Measurements from ENCODE around the gene TAX1BP3. TPM values are rescaled to one million over a fixed set of nuclear protein-coding genes. Genes with fewer than 3 reads are reported as not detected.

The TAX1BP3 gene
- total RNA-seq, 2 donors from 2014 or later: 212 to 227 TPM

DNA sequence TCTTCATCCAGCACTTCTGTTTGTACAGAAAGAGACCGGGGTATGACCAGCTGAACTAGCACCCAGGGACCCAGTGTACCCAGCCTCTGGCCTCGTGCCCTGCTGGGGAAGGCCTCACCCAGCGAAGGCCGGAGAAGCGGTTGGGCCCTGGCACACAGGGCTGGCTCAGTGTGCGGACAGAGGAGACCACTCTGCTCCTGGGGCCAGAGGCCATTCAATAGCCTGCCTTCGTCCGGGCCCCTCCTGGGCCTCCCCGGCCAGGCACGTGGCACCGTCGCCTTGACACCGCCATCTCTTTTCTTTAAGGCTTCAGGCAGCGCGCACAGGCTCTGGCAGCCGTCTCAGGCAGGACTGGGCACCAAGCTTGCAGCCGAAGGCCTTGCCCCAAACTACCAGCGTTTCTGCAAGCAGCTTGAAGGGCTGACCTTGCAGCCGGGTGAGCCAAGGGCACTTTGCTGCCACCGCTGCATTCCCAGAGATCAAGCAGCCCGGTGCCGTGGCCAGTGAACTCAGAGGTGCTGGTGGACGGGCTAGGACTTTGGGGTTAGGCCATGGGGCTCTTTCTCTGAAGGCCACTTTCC lies 8.0 kb downstream of the TAX1BP3 start:
- no peak overlapping the region for H3K4me3 ChIP-seq
- TF ChIP-seq, protein P1, sequence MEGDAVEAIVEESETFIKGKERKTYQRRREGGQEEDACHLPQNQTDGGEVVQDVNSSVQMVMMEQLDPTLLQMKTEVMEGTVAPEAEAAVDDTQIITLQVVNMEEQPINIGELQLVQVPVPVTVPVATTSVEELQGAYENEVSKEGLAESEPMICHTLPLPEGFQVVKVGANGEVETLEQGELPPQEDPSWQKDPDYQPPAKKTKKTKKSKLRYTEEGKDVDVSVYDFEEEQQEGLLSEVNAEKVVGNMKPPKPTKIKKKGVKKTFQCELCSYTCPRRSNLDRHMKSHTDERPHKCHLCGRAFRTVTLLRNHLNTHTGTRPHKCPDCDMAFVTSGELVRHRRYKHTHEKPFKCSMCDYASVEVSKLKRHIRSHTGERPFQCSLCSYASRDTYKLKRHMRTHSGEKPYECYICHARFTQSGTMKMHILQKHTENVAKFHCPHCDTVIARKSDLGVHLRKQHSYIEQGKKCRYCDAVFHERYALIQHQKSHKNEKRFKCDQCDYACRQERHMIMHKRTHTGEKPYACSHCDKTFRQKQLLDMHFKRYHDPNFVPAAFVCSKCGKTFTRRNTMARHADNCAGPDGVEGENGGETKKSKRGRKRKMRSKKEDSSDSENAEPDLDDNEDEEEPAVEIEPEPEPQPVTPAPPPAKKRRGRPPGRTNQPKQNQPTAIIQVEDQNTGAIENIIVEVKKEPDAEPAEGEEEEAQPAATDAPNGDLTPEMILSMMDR (IDR thresholded peaks at IDR 0.05): no peak
- DNase-seq (ENCODE audit: low spot score): no peak
- H3K4me1 ChIP-seq: peaks cover 0 to 37% of the 10 kb centered on the region in 2 donors
- no peaks in the 10 kb centered on the region for H3K27me3 ChIP-seq
- peaks cover 22% of the 10 kb centered on the region for H3K36me3 ChIP-seq
- H3K9me3 ChIP-seq: no peaks in the 10 kb centered on the region
- H3K27ac ChIP-seq: peak overlapping the region; percentile 57 to 80

DNA sequence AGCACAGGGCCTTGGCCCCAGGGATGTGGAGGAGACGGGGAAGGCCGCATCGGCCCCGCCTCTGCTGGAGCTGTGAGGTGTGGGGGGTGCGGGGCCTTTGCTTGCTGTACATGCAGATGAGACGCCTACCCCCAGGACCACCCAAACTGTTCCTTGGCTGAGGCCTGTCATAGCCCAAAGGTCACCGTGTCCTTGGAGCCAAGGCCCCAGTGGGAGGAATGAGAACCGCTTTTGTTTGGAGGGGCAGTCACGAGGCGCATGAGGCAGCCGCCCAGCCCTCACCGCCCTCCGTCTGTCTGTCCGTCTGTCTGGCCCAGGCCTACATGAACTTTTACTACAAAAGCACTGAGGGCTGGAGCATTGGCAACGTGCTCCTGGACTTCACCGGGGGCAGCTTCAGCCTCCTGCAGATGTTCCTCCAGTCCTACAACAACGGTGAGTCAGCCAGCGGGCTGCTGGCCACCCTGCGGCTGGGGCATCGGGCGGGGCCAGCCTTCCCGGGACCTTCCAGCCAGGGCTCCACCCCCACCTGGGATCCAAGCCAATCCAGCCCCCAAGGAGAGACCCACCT lies 8.8 kb downstream of the TAX1BP3 start:
- peak overlapping the region; percentile 57 to 80 for H3K27ac ChIP-seq
- DNase-seq (ENCODE audit: low spot score): peak; percentile 86
- peaks cover 0 to 31% of the 10 kb centered on the region in 2 donors for H3K4me1 ChIP-seq
- no peaks in the 10 kb centered on the region for H3K9me3 ChIP-seq
- H3K36me3 ChIP-seq: peaks cover 19% of the 10 kb centered on the region
- no peak overlapping the region for H3K4me3 ChIP-seq
- TF ChIP-seq, protein P1 (IDR thresholded peaks at IDR 0.05): peak in 1 of 2 donors; percentile 22
- no peaks in the 10 kb centered on the region for H3K27me3 ChIP-seq

DNA sequence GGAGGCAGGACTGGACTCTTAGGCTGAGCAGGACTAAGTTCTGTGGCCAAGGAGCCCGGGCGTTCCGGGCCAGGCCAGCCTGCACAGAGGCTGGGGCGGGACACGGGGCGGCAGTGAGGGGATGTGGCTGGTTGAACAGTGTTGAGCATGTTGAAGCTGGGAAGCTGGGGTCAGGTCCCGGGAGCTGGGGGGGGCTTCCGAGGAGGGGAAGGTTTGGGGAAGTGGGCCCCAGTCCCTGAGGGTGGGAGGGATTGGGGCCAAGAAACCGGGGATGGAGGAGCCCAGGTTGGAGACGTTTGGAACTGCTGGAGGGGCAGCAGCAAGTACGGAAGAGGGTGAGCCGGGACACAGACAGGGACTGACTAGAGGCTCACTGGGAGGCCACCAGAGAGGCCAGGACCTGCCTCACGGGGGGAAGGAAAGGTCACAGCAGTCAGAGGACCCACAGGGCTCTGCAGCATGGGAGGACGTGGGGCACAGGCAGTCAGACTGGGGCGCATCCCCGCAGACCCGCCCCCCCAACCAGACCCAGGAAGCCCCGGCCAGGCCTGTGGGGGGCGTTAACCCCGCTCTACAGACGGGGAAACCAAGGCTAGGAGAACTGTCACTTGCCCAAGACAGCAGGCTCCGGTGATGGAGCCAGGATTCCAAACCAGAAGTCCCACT lies 9.5 kb downstream of the TAX1BP3 start:
- no peak for DNase-seq (ENCODE audit: low spot score)
- peaks cover 0 to 31% of the 10 kb centered on the region in 2 donors for H3K4me1 ChIP-seq
- no peak overlapping the region for H3K4me3 ChIP-seq

DNA sequence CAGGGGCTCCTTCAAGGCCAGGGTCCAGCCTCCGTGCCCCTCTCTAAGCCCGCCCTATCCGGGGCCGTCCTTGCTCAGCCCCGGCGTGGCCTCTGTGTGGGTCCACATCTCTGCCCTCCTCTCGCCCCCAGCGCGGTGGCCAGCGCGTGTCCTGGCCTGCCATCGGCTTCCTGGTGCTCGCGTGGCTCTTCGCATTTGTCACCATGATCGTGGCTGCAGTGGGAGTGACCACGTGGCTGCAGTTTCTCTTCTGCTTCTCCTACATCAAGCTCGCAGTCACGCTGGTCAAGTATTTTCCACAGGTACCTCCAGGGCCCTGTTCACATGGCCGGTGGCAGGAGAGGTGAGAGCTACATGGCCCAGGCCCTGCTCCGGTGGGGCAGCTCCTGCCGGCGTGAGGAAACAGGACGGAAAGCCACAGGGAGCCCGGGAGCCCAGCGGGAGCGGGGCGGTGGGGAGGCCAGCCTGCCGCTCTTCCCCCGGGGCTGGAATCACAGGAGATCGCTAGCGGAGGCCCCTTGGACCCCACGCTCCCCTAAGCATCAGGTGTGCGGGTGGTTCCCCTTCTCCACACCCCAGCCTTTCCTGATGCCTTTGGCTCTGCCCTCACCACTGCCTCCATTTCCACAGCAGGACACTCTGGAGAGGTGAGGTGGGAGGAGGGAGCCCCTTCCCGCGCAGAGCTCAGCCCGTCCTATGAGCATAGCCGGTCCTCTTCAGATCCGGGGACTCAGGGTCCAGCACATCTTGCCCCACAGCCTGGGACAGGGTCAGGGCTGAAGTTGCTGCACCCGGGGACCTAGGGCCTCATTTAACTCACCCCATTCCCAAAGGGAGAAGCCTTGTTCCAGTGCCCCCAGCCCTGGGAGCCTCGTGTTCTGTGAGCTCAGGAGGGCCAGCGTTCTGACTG lies 10.2 kb downstream of the TAX1BP3 start:
- Histone ChIP-seq H3K4me3 (no peak overlapping the region), H3K27ac (peak overlapping the region in 1 of 2 donors; percentile 80), H3K36me3 (peaks cover 4% of the 10 kb centered on the region), H3K4me1 (peaks cover 0 to 31% of the 10 kb centered on the region in 2 donors), H3K27me3 (no peaks in the 10 kb centered on the region), H3K9me3 (no peaks in the 10 kb centered on the region)
- TF ChIP-seq, protein P1 (IDR thresholded peaks at IDR 0.05): no peak
- DNase-seq (ENCODE audit: low spot score): no peak

More for the DNA sequence above, 9.5 kb downstream of the TAX1BP3 start:
- TF ChIP-seq, protein P1 (IDR thresholded peaks at IDR 0.05): no peak
- no peaks in the 10 kb centered on the region for H3K27me3 ChIP-seq
- peak overlapping the region; percentile 57 to 80 for H3K27ac ChIP-seq
- no peaks in the 10 kb centered on the region for H3K9me3 ChIP-seq
- peaks cover 12% of the 10 kb centered on the region for H3K36me3 ChIP-seq

DNA sequence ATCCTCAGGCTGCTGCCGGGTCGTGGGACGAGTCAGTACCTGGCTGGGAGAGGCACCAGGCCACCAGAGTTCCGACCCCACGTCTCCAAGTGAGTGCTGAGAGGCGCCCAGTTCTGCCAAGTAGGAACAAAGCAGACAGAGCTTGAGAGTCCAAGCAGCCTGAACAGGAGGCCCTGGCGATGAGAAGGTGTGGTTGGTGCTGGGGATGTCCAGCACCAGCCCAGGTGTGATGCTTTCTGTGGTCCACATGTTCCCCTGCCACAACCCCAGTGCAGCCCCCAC lies 10.8 kb downstream of the TAX1BP3 start:
- no peaks in the 10 kb centered on the region for H3K27me3 ChIP-seq
- H3K9me3 ChIP-seq: no peaks in the 10 kb centered on the region
- DNase-seq (ENCODE audit: low spot score): no peak
- H3K27ac ChIP-seq: no peak overlapping the region
- H3K4me1 ChIP-seq: peaks cover 0 to 31% of the 10 kb centered on the region in 2 donors
- TF ChIP-seq, protein P1 (IDR thresholded peaks at IDR 0.05): no peak
- no peak overlapping the region for H3K4me3 ChIP-seq
- no peaks in the 10 kb centered on the region for H3K36me3 ChIP-seq
